ENCODE results near the gene BIRC2.
"Not testable (repeated sequence)": the region's sequence is repeated elsewhere in the genome, so short reads cannot be mapped to it uniquely, and the experiment has no call there.

BIRC2 gene

GRCh38 chr11:102367364-102367763, 20.4 kb downstream of the BIRC2 start:
- no peaks in the 10 kb centered on the region for H3K27me3 ChIP-seq
- no peak overlapping the region for H3K27ac ChIP-seq
- no peak for TF ChIP-seq CTCF (IDR thresholded peaks at IDR 0.05)
- no peaks in the 10 kb centered on the region for H3K9me3 ChIP-seq
- no peak overlapping the region for H3K4me3 ChIP-seq (ENCODE audit: low read depth in 1 of 2, low read length in 1 of 2)
- no peaks in the 10 kb centered on the region for H3K4me1 ChIP-seq (ENCODE audit: control insufficient read depth in 1 of 2, insufficient read depth in 1 of 2, low read depth in 1 of 2, low read length in 1 of 2)
- H3K36me3 ChIP-seq, result peaks cover 65% of the 10 kb centered on the region

GRCh38 chr11:102368472-102368871, 21.5 kb downstream of the BIRC2 start:
- Histone ChIP-seq H3K4me3 (ENCODE audit: low read depth in 1 of 2, low read length in 1 of 2) (no peak overlapping the region), H3K27ac (peak overlapping the region; percentile 21), H3K27me3 (no peaks in the 10 kb centered on the region), H3K4me1 (ENCODE audit: control insufficient read depth in 1 of 2, insufficient read depth in 1 of 2, low read depth in 1 of 2, low read length in 1 of 2) (no peaks in the 10 kb centered on the region), H3K36me3 (peaks cover 54% of the 10 kb centered on the region), H3K9me3 (no peaks in the 10 kb centered on the region)
- no peak for TF ChIP-seq CTCF (IDR thresholded peaks at IDR 0.05)

- H3K27ac ChIP-seq; H3K9me3 ChIP-seq; H3K4me1 ChIP-seq (ENCODE audit: control insufficient read depth in 1 of 2, insufficient read depth in 1 of 2, low read depth in 1 of 2, low read length in 1 of 2); H3K27me3 ChIP-seq; H3K4me3 ChIP-seq (ENCODE audit: low read depth in 1 of 2, low read length in 1 of 2): not testable (repeated sequence)
- H3K36me3 ChIP-seq, result peaks cover 42% of the 10 kb centered on the region
These were observed 27.8 kb downstream of the BIRC2 start for GRCh38 chr11:102374633-102375424.

GRCh38 chr11:102375720-102376399, 28.8 kb downstream of the BIRC2 start:
- Histone ChIP-seq H3K36me3 (peaks cover 52% of the 10 kb centered on the region), H3K4me1 (ENCODE audit: control insufficient read depth in 1 of 2, insufficient read depth in 1 of 2, low read depth in 1 of 2, low read length in 1 of 2) (no peaks in the 10 kb centered on the region), H3K9me3 (no peaks in the 10 kb centered on the region), H3K27ac (no peak overlapping the region), H3K4me3 (ENCODE audit: low read depth in 1 of 2, low read length in 1 of 2) (no peak overlapping the region), H3K27me3 (no peaks in the 10 kb centered on the region)
- TF ChIP-seq CTCF (IDR thresholded peaks at IDR 0.05), result no peak

- Histone ChIP-seq H3K27me3 (no peaks in the 10 kb centered on the region), H3K27ac (no peak overlapping the region), H3K4me3 (ENCODE audit: low read depth in 1 of 2, low read length in 1 of 2) (no peak overlapping the region), H3K36me3 (peaks cover 70% of the 10 kb centered on the region), H3K4me1 (ENCODE audit: control insufficient read depth in 1 of 2, insufficient read depth in 1 of 2, low read depth in 1 of 2, low read length in 1 of 2) (no peaks in the 10 kb centered on the region), H3K9me3 (no peaks in the 10 kb centered on the region)
- TF ChIP-seq CTCF (IDR thresholded peaks at IDR 0.05), result no peak
These were observed 30.9 kb downstream of the BIRC2 start for GRCh38 chr11:102377891-102378290.

GRCh38 chr11:102378818-102379217, 31.8 kb downstream of the BIRC2 start:
- H3K4me3 ChIP-seq (ENCODE audit: low read depth in 1 of 2, low read length in 1 of 2), result no peak overlapping the region
- H3K36me3 ChIP-seq, result peaks cover 79% of the 10 kb centered on the region
- no peak for TF ChIP-seq CTCF (IDR thresholded peaks at IDR 0.05)
- no peaks in the 10 kb centered on the region for H3K9me3 ChIP-seq
- H3K27me3 ChIP-seq, result no peaks in the 10 kb centered on the region
- H3K27ac ChIP-seq, result no peak overlapping the region
- no peaks in the 10 kb centered on the region for H3K4me1 ChIP-seq (ENCODE audit: control insufficient read depth in 1 of 2, insufficient read depth in 1 of 2, low read depth in 1 of 2, low read length in 1 of 2)

All from neutrophil (primary cell).